Femur (tissue), 1 donor: ENCODE results near the gene MED26.

Source experiments
- DNase-seq: peaks from one replicate; pipeline ENCODE4 v3.0.0-alpha.2; 2017

The MED26 gene

GRCh38 chr19:16532440-16533234, 95.4 kb downstream of the MED26 start:
- DNase-seq, result no peak

GRCh38 chr19:16531380-16531669, 96.7 kb downstream of the MED26 start:
- no peak for DNase-seq

- no peak for DNase-seq
Observed at GRCh38 chr19:16530540-16531379, 97.2 kb downstream of the MED26 start.

GRCh38 chr19:16529466-16530144, 98.4 kb downstream of the MED26 start:
- no peak for DNase-seq

GRCh38 chr19:16527971-16528521, 100.0 kb downstream of the MED26 start:
- DNase-seq, result no peak

- no peak for DNase-seq
Observed at GRCh38 chr19:16527334-16527935, 100.6 kb downstream of the MED26 start.

GRCh38 chr19:16525751-16526481, 102.1 kb downstream of the MED26 start:
- no peak for DNase-seq

- DNase-seq, result no peak
Observed at GRCh38 chr19:16524991-16525734, 102.8 kb downstream of the MED26 start.
